GM19351 (cell line): ENCODE results near the gene RHEB.

Experiments
- ATAC-seq: cut with Tn5 transposase; IDR thresholded peaks from one replicate; pipeline ENCODE4 v1.9.1; 2021; ENCODE audit warnings: mild to moderate bottlenecking, moderate library complexity; ENCODE audit not compliant: unreplicated experiment

RHEB gene

GRCh38 chr7:151477867-151478266 lies 41.8 kb downstream of the RHEB start:
- no peak for ATAC-seq

- ATAC-seq: peak; percentile 31
These were observed 46.9 kb downstream of the RHEB start for GRCh38 chr7:151472644-151473380.

- ATAC-seq: no peak
These were observed 49.0 kb downstream of the RHEB start for GRCh38 chr7:151470711-151471110.

GRCh38 chr7:151469281-151469680 lies 50.4 kb downstream of the RHEB start:
- ATAC-seq: no peak

- ATAC-seq: no peak
These were observed 51.3 kb downstream of the RHEB start for GRCh38 chr7:151468217-151469018.

- no peak for ATAC-seq
These were observed 54.5 kb downstream of the RHEB start for GRCh38 chr7:151465169-151465568.

- no peak for ATAC-seq
These were observed 57.4 kb downstream of the RHEB start for GRCh38 chr7:151462306-151462779.

GRCh38 chr7:151461942-151462230 lies 57.8 kb downstream of the RHEB start:
- no peak for ATAC-seq

- no peak for ATAC-seq
These were observed 58.4 kb downstream of the RHEB start for GRCh38 chr7:151461096-151461941.

- ATAC-seq: no peak
These were observed 59.2 kb downstream of the RHEB start for GRCh38 chr7:151460474-151460855.

- no peak for ATAC-seq
These were observed 59.8 kb downstream of the RHEB start for GRCh38 chr7:151459726-151460473.

- ATAC-seq: no peak
These were observed 62.2 kb downstream of the RHEB start for GRCh38 chr7:151457534-151457933.

GRCh38 chr7:151456782-151457181 lies 62.9 kb downstream of the RHEB start:
- no peak for ATAC-seq

- no peak for ATAC-seq
These were observed 63.4 kb downstream of the RHEB start for GRCh38 chr7:151456276-151456675.

- no peak for ATAC-seq
These were observed 64.0 kb downstream of the RHEB start for GRCh38 chr7:151455690-151456089.

GRCh38 chr7:151454932-151455530 lies 64.7 kb downstream of the RHEB start:
- ATAC-seq: no peak

GRCh38 chr7:151454305-151454704 lies 65.4 kb downstream of the RHEB start:
- ATAC-seq: no peak

GRCh38 chr7:151453326-151453791 lies 66.3 kb downstream of the RHEB start:
- ATAC-seq: no peak

GRCh38 chr7:151452680-151453325 lies 66.9 kb downstream of the RHEB start:
- no peak for ATAC-seq
